ENCODE data around the gene AMTN.
"Not testable (repeated sequence)": the region's sequence is repeated elsewhere in the genome, so short reads cannot be mapped to it uniquely, and the experiment has no call there.

Gene AMTN

GRCh38 chr4:70518269-70518668 lies at the start of gene AMTN:
AMTN (plus strand) TSS chr4:70518569; CDS start chr4:70518778, 209 bp downstream.
- H3K4me3 ChIP-seq (ENCODE audit: low read depth, low read length) = no peak within 1 kb of the TSS

GRCh38 chr4:70471897-70472296 lies 46.5 kb upstream of the AMTN start, which contains the start of gene MUC7:
MUC7 (plus strand) TSS chr4:70472197; CDS start chr4:70474022, 1,825 bp downstream.
- H3K4me3 ChIP-seq (ENCODE audit: low read depth, low read length) = no peak within 1 kb of the TSS
- no peak for DNase-seq (ENCODE audit: low read depth)

More at GRCh38 chr4:70518269-70518668, at the start of gene AMTN:
- DNase-seq (ENCODE audit: low read depth) = no peak

GRCh38 chr4:70473679-70474078 lies 44.7 kb upstream of the AMTN start:
- H3K4me3 ChIP-seq (ENCODE audit: low read depth, low read length) = no peak overlapping the region
- no peak for DNase-seq (ENCODE audit: low read depth)

GRCh38 chr4:70488748-70489147 lies 29.6 kb upstream of the AMTN start:
- no peak overlapping the region for H3K4me3 ChIP-seq (ENCODE audit: low read depth, low read length)
- no peak for DNase-seq (ENCODE audit: low read depth)

GRCh38 chr4:70496231-70496630 lies 22.1 kb upstream of the AMTN start:
- no peak for DNase-seq (ENCODE audit: low read depth)
- H3K4me3 ChIP-seq (ENCODE audit: low read depth, low read length) = no peak overlapping the region

GRCh38 chr4:70501838-70502237 lies 16.5 kb upstream of the AMTN start:
- not testable (repeated sequence) for H3K4me3 ChIP-seq (ENCODE audit: low read depth, low read length); DNase-seq (ENCODE audit: low read depth)

GRCh38 chr4:70504733-70505132 lies 13.6 kb upstream of the AMTN start:
- no peak for DNase-seq (ENCODE audit: low read depth)
- no peak overlapping the region for H3K4me3 ChIP-seq (ENCODE audit: low read depth, low read length)

GRCh38 chr4:70505151-70505748 lies 13.1 kb upstream of the AMTN start:
- H3K4me3 ChIP-seq (ENCODE audit: low read depth, low read length) = no peak overlapping the region
- peak; percentile 14 for DNase-seq (ENCODE audit: low read depth)

GRCh38 chr4:70508801-70509200 lies 9.6 kb upstream of the AMTN start:
- no peak overlapping the region for H3K4me3 ChIP-seq (ENCODE audit: low read depth, low read length)
- no peak for DNase-seq (ENCODE audit: low read depth)

- DNase-seq (ENCODE audit: low read depth) = no peak
- no peak overlapping the region for H3K4me3 ChIP-seq (ENCODE audit: low read depth, low read length)
These were observed 7.0 kb upstream of the AMTN start for GRCh38 chr4:70511365-70511764.

- no peak for DNase-seq (ENCODE audit: low read depth)
- no peak overlapping the region for H3K4me3 ChIP-seq (ENCODE audit: low read depth, low read length)
These were observed 2.8 kb upstream of the AMTN start for GRCh38 chr4:70515367-70516250.

- DNase-seq (ENCODE audit: low read depth) = no peak
These were observed 347 bp downstream of the AMTN start for GRCh38 chr4:70518716-70519115.

GRCh38 chr4:70522626-70523025 lies 4.3 kb downstream of the AMTN start:
- H3K4me3 ChIP-seq (ENCODE audit: low read depth, low read length) = no peak overlapping the region
- no peak for DNase-seq (ENCODE audit: low read depth)

More at GRCh38 chr4:70518716-70519115, 347 bp downstream of the AMTN start:
- no peak overlapping the region for H3K4me3 ChIP-seq (ENCODE audit: low read depth, low read length)

- no peak overlapping the region for H3K4me3 ChIP-seq (ENCODE audit: low read depth, low read length)
- no peak for DNase-seq (ENCODE audit: low read depth)
These were observed 12.6 kb downstream of the AMTN start for GRCh38 chr4:70530997-70531396.

GRCh38 chr4:70531981-70532380 lies 13.6 kb downstream of the AMTN start:
- no peak overlapping the region for H3K4me3 ChIP-seq (ENCODE audit: low read depth, low read length)
- DNase-seq (ENCODE audit: low read depth) = no peak

GRCh38 chr4:70533211-70533610 lies 14.8 kb downstream of the AMTN start:
- no peak overlapping the region for H3K4me3 ChIP-seq (ENCODE audit: low read depth, low read length)

GRCh38 chr4:70533791-70534190 lies 15.4 kb downstream of the AMTN start:
- no peak for DNase-seq (ENCODE audit: low read depth)
- no peak overlapping the region for H3K4me3 ChIP-seq (ENCODE audit: low read depth, low read length)

More at GRCh38 chr4:70533211-70533610, 14.8 kb downstream of the AMTN start:
- no peak for DNase-seq (ENCODE audit: low read depth)

- not testable (repeated sequence) for H3K4me3 ChIP-seq (ENCODE audit: low read depth, low read length); DNase-seq (ENCODE audit: low read depth)
These were observed 16.5 kb downstream of the AMTN start for GRCh38 chr4:70534886-70535285.

- no peak overlapping the region for H3K4me3 ChIP-seq (ENCODE audit: low read depth, low read length)
- no peak for DNase-seq (ENCODE audit: low read depth)
These were observed 20.5 kb downstream of the AMTN start for GRCh38 chr4:70538869-70539268.

- no peak for DNase-seq (ENCODE audit: low read depth)
- no peak overlapping the region for H3K4me3 ChIP-seq (ENCODE audit: low read depth, low read length)
These were observed 26.0 kb downstream of the AMTN start for GRCh38 chr4:70544279-70544868.

Measured in skeletal muscle cell (primary cell).